ENCODE data around the gene NID1. TPM values are rescaled to one million over a fixed set of nuclear protein-coding genes. Genes with fewer than 3 reads are reported as not detected.

Gene NID1
- total and polyA plus RNA-seq, 9 of the 15 experiments (the other 6 are each of a cell fraction or from before 2014, with no cell fraction given): 0.22 TPM; not detected in 8

DNA sequence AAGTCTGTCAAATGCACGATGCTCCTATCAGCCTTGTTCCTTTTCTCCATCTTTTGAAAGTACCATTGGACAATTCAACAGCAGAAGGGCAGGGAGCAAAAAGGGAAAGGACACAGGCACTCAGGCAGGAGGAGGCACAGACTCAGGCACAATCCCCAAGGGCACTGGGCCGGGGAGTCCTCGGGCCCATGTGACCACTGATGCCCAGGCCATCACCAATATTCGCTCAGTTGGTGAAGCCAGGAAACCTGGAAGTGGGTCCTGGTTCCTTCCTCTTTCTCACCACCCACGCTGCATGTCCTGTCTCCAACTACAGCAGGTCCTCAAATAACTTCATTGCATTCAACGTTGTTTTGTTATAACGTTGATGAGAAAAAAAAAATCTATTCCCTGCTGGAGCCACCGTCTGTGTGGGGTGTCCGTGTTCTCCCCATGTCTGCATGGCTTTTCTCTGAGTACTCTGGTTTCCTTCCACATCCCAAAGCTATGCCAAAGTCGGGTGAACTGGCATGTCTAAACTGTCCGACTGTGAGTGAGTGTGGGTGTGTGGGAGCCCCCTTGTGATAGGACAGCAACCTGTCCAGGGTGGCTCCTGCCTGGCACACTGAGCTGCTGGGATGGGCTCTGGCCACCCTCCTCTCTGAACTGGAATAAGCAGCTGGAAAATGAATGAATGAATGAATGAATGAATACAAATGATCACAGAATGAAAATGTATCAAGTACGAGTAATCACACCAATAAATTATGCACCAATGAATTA, 12.5 kb downstream of the NID1 start (continued):
- TF ChIP-seq, protein P1, sequence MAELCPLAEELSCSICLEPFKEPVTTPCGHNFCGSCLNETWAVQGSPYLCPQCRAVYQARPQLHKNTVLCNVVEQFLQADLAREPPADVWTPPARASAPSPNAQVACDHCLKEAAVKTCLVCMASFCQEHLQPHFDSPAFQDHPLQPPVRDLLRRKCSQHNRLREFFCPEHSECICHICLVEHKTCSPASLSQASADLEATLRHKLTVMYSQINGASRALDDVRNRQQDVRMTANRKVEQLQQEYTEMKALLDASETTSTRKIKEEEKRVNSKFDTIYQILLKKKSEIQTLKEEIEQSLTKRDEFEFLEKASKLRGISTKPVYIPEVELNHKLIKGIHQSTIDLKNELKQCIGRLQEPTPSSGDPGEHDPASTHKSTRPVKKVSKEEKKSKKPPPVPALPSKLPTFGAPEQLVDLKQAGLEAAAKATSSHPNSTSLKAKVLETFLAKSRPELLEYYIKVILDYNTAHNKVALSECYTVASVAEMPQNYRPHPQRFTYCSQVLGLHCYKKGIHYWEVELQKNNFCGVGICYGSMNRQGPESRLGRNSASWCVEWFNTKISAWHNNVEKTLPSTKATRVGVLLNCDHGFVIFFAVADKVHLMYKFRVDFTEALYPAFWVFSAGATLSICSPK (IDR thresholded peaks at IDR 0.05; ENCODE audit: borderline replicate concordance): no peak
- TF ChIP-seq ZNF696 (CRISPR knock-in tag; conservative IDR thresholded peaks at IDR 0.05) (no peak), CREBBP (IDR thresholded peaks at IDR 0.05; ENCODE audit: low read depth, low read length) (no peak), POLR2H (tag; IDR thresholded peaks at IDR 0.05; ENCODE audit: low read depth) (no peak), ZNF79 (CRISPR knock-in tag; IDR thresholded peaks at IDR 0.05; ENCODE audit: low read depth) (no peak), FOXP1 (CRISPR knock-in tag; IDR thresholded peaks at IDR 0.05) (no peak), POU5F1 (IDR thresholded peaks at IDR 0.05; ENCODE audit: borderline replicate concordance, low read depth, low read length, partially characterized antibody) (no peak)
- TF ChIP-seq, protein P2, sequence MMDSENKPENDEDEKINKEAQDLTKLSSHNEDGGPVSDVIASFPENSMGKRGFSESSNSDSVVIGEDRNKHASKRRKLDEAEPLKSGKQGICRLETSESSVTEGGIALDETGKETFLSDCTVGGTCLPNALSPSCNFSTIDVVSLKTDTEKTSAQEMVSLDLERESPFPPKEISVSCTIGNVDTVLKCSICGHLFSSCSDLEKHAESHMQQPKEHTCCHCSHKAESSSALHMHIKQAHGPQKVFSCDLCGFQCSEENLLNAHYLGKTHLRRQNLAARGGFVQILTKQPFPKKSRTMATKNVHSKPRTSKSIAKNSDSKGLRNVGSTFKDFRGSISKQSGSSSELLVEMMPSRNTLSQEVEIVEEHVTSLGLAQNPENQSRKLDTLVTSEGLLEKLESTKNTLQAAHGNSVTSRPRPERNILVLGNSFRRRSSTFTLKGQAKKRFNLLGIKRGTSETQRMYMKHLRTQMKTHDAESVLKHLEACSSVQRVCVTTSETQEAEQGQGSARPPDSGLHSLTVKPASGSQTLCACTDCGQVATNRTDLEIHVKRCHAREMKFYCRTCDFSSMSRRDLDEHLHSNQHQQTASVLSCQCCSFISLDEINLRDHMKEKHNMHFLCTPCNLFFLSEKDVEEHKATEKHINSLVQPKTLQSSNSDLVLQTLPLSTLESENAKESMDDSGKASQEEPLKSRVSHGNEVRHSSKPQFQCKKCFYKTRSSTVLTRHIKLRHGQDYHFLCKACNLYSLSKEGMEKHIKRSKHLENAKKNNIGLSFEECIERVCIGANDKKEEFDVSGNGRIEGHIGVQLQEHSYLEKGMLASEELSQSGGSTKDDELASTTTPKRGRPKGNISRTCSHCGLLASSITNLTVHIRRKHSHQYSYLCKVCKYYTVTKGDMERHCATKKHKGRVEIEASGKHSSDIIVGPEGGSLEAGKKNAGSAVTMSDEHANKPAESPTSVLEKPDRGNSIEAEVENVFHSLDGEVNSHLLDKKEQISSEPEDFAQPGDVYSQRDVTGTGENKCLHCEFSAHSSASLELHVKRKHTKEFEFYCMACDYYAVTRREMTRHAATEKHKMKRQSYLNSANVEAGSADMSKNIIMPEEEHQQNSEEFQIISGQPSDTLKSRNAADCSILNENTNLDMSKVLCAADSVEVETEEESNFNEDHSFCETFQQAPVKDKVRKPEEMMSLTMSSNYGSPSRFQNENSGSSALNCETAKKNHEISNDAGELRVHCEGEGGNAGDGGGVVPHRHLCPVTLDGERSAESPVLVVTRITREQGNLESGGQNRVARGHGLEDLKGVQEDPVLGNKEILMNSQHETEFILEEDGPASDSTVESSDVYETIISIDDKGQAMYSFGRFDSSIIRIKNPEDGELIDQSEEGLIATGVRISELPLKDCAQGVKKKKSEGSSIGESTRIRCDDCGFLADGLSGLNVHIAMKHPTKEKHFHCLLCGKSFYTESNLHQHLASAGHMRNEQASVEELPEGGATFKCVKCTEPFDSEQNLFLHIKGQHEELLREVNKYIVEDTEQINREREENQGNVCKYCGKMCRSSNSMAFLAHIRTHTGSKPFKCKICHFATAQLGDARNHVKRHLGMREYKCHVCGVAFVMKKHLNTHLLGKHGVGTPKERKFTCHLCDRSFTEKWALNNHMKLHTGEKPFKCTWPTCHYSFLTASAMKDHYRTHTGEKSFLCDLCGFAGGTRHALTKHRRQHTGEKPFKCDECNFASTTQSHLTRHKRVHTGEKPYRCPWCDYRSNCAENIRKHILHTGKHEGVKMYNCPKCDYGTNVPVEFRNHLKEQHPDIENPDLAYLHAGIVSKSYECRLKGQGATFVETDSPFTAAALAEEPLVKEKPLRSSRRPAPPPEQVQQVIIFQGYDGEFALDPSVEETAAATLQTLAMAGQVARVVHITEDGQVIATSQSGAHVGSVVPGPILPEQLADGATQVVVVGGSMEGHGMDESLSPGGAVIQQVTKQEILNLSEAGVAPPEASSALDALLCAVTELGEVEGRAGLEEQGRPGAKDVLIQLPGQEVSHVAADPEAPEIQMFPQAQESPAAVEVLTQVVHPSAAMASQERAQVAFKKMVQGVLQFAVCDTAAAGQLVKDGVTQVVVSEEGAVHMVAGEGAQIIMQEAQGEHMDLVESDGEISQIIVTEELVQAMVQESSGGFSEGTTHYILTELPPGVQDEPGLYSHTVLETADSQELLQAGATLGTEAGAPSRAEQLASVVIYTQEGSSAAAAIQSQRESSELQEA (IDR thresholded peaks at IDR 0.05; ENCODE audit: low read depth): no peak
- TF ChIP-seq, protein P3, sequence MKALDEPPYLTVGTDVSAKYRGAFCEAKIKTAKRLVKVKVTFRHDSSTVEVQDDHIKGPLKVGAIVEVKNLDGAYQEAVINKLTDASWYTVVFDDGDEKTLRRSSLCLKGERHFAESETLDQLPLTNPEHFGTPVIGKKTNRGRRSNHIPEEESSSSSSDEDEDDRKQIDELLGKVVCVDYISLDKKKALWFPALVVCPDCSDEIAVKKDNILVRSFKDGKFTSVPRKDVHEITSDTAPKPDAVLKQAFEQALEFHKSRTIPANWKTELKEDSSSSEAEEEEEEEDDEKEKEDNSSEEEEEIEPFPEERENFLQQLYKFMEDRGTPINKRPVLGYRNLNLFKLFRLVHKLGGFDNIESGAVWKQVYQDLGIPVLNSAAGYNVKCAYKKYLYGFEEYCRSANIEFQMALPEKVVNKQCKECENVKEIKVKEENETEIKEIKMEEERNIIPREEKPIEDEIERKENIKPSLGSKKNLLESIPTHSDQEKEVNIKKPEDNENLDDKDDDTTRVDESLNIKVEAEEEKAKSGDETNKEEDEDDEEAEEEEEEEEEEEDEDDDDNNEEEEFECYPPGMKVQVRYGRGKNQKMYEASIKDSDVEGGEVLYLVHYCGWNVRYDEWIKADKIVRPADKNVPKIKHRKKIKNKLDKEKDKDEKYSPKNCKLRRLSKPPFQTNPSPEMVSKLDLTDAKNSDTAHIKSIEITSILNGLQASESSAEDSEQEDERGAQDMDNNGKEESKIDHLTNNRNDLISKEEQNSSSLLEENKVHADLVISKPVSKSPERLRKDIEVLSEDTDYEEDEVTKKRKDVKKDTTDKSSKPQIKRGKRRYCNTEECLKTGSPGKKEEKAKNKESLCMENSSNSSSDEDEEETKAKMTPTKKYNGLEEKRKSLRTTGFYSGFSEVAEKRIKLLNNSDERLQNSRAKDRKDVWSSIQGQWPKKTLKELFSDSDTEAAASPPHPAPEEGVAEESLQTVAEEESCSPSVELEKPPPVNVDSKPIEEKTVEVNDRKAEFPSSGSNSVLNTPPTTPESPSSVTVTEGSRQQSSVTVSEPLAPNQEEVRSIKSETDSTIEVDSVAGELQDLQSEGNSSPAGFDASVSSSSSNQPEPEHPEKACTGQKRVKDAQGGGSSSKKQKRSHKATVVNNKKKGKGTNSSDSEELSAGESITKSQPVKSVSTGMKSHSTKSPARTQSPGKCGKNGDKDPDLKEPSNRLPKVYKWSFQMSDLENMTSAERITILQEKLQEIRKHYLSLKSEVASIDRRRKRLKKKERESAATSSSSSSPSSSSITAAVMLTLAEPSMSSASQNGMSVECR (CRISPR knock-in tag; IDR thresholded peaks at IDR 0.05): no peak
- TF ChIP-seq, protein P4, sequence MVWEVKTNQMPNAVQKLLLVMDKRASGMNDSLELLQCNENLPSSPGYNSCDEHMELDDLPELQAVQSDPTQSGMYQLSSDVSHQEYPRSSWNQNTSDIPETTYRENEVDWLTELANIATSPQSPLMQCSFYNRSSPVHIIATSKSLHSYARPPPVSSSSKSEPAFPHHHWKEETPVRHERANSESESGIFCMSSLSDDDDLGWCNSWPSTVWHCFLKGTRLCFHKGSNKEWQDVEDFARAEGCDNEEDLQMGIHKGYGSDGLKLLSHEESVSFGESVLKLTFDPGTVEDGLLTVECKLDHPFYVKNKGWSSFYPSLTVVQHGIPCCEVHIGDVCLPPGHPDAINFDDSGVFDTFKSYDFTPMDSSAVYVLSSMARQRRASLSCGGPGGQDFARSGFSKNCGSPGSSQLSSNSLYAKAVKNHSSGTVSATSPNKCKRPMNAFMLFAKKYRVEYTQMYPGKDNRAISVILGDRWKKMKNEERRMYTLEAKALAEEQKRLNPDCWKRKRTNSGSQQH (CRISPR knock-in tag; IDR thresholded peaks at IDR 0.05): no peak

All from K562 (cell line).